Common myeloid progenitor, CD34-positive (primary cell): ENCODE data around the gene SPATA46.

Experiments used
- CTCF ChIA-PET: fragments of 350-600 bp; sonication (Branson Sonifier 250); formaldehyde crosslinking; loops from one replicate; lab custom pipeline; 2021; ENCODE audit warnings: antibody characterized with exemption; lab: Charles Lee
- POLR2A ChIA-PET: fragments of 350-600 bp; sonication (Branson Sonifier 250); formaldehyde crosslinking; loops from one replicate; lab custom pipeline; 2021; ENCODE audit warnings: antibody characterized with exemption; lab: Charles Lee
- DNase-seq, 3 donors: peaks; one replicate each; pipeline versions ENCODE4 v3.0.0 to v3.0.0-alpha.2; 2013
- H3K27ac ChIP-seq, 2 experiments: 1 replicate in 1 of 2; 2 replicates in 1 of 2; pipeline ENCODE4 v1.7.0; 2013; ENCODE audit warnings: inconsistent platforms in 2 of 2, low read length in 2 of 2, mild to moderate bottlenecking in 2 of 2, low read depth in 1 of 2, moderate library complexity in 1 of 2; ENCODE audit not compliant: severe bottlenecking in 2 of 2, insufficient read depth in 1 of 2, poor library complexity in 1 of 2
- H3K27me3 ChIP-seq, 5 experiments: replicated peaks in 2 of 5; 1 replicate in 3 of 5; 2 replicates in 2 of 5; pipeline versions ENCODE4 v1.6.1 to v1.7.0; 2013; ENCODE audit warnings: low read length in 4 of 5, mild to moderate bottlenecking in 2 of 5, moderate library complexity in 2 of 5, inconsistent platforms in 1 of 5; ENCODE audit not compliant: insufficient read depth in 5 of 5, control insufficient read depth in 4 of 5
- H3K36me3 ChIP-seq, 4 experiments: 1 replicate in 2 of 4; 2 replicates in 2 of 4; pipeline versions ENCODE4 v1.6.1 to v1.7.0; 2013; ENCODE audit warnings: low read length in 3 of 4, control low read depth in 1 of 4, mild to moderate bottlenecking in 1 of 4; ENCODE audit not compliant: control insufficient read depth in 4 of 4, insufficient read depth in 4 of 4
- H3K4me1 ChIP-seq, 4 experiments: 1 replicate in 3 of 4; 2 replicates in 1 of 4; pipeline versions ENCODE4 v1.6.1 to v1.7.1; 2013; ENCODE audit warnings: low read length in 3 of 4, mild to moderate bottlenecking in 3 of 4, control low read depth in 1 of 4, inconsistent platforms in 1 of 4, moderate library complexity in 1 of 4; ENCODE audit not compliant: control insufficient read depth in 4 of 4, insufficient read depth in 4 of 4; ENCODE audit errors: control extremely low read depth in 1 of 4
- H3K4me3 ChIP-seq, 7 experiments: 1 replicate in 4 of 7; 2 replicates in 3 of 7; pipeline versions ENCODE4 v1.5.1 to v1.7.0; 2013; ENCODE audit warnings: mild to moderate bottlenecking in 7 of 7, low read length in 6 of 7, moderate library complexity in 6 of 7, inconsistent platforms in 2 of 7, low read depth in 2 of 7, control low read depth in 1 of 7; ENCODE audit not compliant: insufficient read depth in 4 of 7, control insufficient read depth in 1 of 7; ENCODE audit errors: extremely low read depth in 1 of 7
- H3K9me3 ChIP-seq, 5 experiments: 1 replicate in 4 of 5; 2 replicates in 1 of 5; pipeline versions ENCODE4 v1.6.1 to v1.7.1; 2013; ENCODE audit warnings: low read length in 4 of 5, mild to moderate bottlenecking in 2 of 5, inconsistent platforms in 1 of 5, low read depth in 1 of 5, moderate library complexity in 1 of 5; ENCODE audit not compliant: control insufficient read depth in 4 of 5, insufficient read depth in 2 of 5; ENCODE audit errors: control extremely low read depth in 1 of 5
- WGBS: methylation state at CpG from one replicate; pipeline ENCODE4 v1.1.5; 2013; ENCODE audit not compliant: insufficient coverage; 5-methylcytosine and 5-hydroxymethylcytosine counted together

Gene SPATA46

GRCh38 chr1:162417650-162418049 lies 41.0 kb upstream of the SPATA46 start:
- Histone ChIP-seq H3K36me3 (no peaks in the 10 kb centered on the region), H3K27ac (no peak overlapping the region), H3K4me3 (no peak overlapping the region), H3K27me3 (no peaks in the 10 kb centered on the region), H3K4me1 (peaks cover 0 to 18% (median 1%) of the 10 kb centered on the region in 4 experiments), H3K9me3 (no peaks in the 10 kb centered on the region)
- POLR2A ChIA-PET: no interaction called here
- CTCF ChIA-PET: no interaction called here
- DNase-seq: no peak
- 100% methylated on average over 3 of the region's 7 CpGs for WGBS

- ChIA-PET POLR2A (no interaction called here), CTCF (no interaction called here)
- 100% methylated on average over 1 of the region's 2 CpGs for WGBS
- no peaks in the 10 kb centered on the region for H3K27me3 ChIP-seq
- H3K9me3 ChIP-seq: no peaks in the 10 kb centered on the region
- DNase-seq: no peak
- no peaks in the 10 kb centered on the region for H3K36me3 ChIP-seq
- peaks cover 0 to 13% (median 1%) of the 10 kb centered on the region in 4 experiments for H3K4me1 ChIP-seq
- H3K4me3 ChIP-seq: no peak overlapping the region
- H3K27ac ChIP-seq: no peak overlapping the region
These were observed 40.3 kb upstream of the SPATA46 start for GRCh38 chr1:162416909-162417308.

- CTCF ChIA-PET: no interaction called here
These were observed 39.6 kb upstream of the SPATA46 start for GRCh38 chr1:162416215-162416614.

GRCh38 chr1:162412002-162412401 lies 35.3 kb upstream of the SPATA46 start, which contains the start of gene SH2D1B:
TSS of gene SH2D1B (minus strand) at chr1:162412136. CDS start at chr1:162412016, 120 bp downstream.
- POLR2A ChIA-PET: no interaction called here
- no peak for DNase-seq
- Histone ChIP-seq H3K4me1 (peaks cover 0 to 6% (median under 1%) of the 10 kb centered on the region in 4 experiments), H3K27ac (no peak within 1 kb of the TSS), H3K36me3 (no peaks in the 10 kb centered on the region), H3K4me3 (no peak within 1 kb of the TSS), H3K27me3 (no peaks in the 10 kb centered on the region), H3K9me3 (no peaks in the 10 kb centered on the region)
- 100% methylated on average over 2 of the region's 3 CpGs for WGBS
- CTCF ChIA-PET: no interaction called here

More at GRCh38 chr1:162416215-162416614, 39.6 kb upstream of the SPATA46 start:
- POLR2A ChIA-PET: no interaction called here
- Histone ChIP-seq H3K27me3 (no peaks in the 10 kb centered on the region), H3K9me3 (no peaks in the 10 kb centered on the region), H3K27ac (no peak overlapping the region), H3K4me3 (no peak overlapping the region), H3K4me1 (peaks cover 0 to 10% (median 2%) of the 10 kb centered on the region in 4 experiments), H3K36me3 (no peaks in the 10 kb centered on the region)
- DNase-seq: no peak

GRCh38 chr1:162407539-162407938 lies 30.9 kb upstream of the SPATA46 start:
- DNase-seq: no peak
- Histone ChIP-seq H3K27ac (no peak overlapping the region), H3K27me3 (no peaks in the 10 kb centered on the region), H3K9me3 (no peaks in the 10 kb centered on the region), H3K36me3 (no peaks in the 10 kb centered on the region), H3K4me1 (peaks cover 0 to 1% (median 0%) of the 10 kb centered on the region in 4 experiments), H3K4me3 (no peak overlapping the region)
- POLR2A ChIA-PET: interaction anchor here (1.1 kb wide), 1 partner anchor 19 kb away, joined by 3 read pairs; no protein-coding TSS in a partner anchor
- no CpG with 5 or more reads among the region's 1 CpG for WGBS
- CTCF ChIA-PET: no interaction called here

- H3K4me1 ChIP-seq: peaks cover 0 to 1% (median 0%) of the 10 kb centered on the region in 4 experiments
- H3K27ac ChIP-seq: no peak overlapping the region
- ChIA-PET POLR2A (no interaction called here), CTCF (interaction anchor here (0.6 kb wide), 1 partner anchor 52 kb away, joined by 3 read pairs; no protein-coding TSS in a partner anchor)
- no peak overlapping the region for H3K4me3 ChIP-seq
- no CpG with 5 or more reads among the region's 2 CpGs for WGBS
- no peaks in the 10 kb centered on the region for H3K27me3 ChIP-seq
- no peaks in the 10 kb centered on the region for H3K9me3 ChIP-seq
- no peaks in the 10 kb centered on the region for H3K36me3 ChIP-seq
- no peak for DNase-seq
These were observed 30.2 kb upstream of the SPATA46 start for GRCh38 chr1:162406811-162407210.

GRCh38 chr1:162405800-162406199 lies 29.1 kb upstream of the SPATA46 start:
- no peaks in the 10 kb centered on the region for H3K9me3 ChIP-seq
- CTCF ChIA-PET: interaction anchor here (1.4 kb wide), 1 partner anchor 11 kb away, joined by 4 read pairs; no protein-coding TSS in a partner anchor
- no peaks in the 10 kb centered on the region for H3K4me1 ChIP-seq
- 100% methylated on average over 3 of the region's 5 CpGs for WGBS
- POLR2A ChIA-PET: no interaction called here
- H3K27me3 ChIP-seq: no peaks in the 10 kb centered on the region
- no peak overlapping the region for H3K27ac ChIP-seq
- no peaks in the 10 kb centered on the region for H3K36me3 ChIP-seq
- DNase-seq: no peak
- no peak overlapping the region for H3K4me3 ChIP-seq
